Measurements from ENCODE around the gene RPTOR.

Gene RPTOR

DNA sequence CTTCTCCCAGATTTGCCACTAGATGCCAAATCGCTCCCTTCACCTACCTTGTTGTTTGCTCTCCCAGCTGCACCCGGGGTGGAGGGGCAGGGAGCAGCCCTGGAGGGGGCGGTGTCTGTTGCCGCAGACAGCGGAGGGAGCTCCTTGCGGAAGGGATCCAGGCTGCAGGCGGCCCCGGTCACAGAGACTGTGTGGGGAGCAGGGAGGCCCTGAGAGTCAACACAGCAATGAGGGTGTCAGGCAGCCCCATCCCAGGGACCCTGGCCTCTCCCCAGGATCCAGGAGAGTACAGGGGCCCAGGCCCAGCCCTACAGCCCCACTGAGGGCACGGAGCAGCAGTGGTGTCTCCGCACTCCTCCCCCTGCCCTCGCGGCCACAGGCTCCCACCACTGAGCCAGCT lies 396.5 kb downstream of the RPTOR start:
- no peak for DNase-seq

DNA sequence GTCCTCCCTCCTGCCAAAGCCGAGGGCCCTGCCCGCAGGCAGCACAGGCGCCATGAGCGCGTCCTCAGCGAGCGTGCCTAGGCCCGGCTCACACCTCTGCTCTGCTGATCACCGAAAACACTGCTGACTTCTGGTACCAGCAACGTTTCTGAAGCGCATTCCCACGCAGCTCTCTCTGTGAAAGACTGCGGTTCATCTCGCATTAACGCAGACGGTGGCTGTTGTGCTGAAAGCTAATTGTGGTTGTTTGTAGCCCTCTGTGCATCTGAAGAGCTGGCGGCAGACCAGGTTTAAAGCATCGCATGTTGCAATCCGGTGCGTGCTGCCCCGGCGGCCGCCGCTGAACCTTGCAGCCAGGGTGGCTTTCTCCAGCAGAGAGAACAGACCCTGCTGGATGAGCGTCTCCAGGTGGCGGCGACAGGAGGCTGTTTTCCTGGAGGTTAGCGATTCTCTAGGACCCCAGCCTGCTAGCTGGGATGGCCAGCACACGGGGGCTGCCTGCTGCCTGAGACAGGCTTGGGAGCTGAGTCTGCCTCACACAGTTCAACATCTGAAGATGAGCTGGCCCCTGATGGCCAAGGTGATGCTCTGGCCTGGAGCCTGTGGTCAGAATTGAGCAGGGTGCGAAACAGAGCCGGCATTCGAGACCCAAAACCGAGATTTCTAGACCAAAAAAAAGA lies 397.2 kb downstream of the RPTOR start:
- DNase-seq = no peak

DNA sequence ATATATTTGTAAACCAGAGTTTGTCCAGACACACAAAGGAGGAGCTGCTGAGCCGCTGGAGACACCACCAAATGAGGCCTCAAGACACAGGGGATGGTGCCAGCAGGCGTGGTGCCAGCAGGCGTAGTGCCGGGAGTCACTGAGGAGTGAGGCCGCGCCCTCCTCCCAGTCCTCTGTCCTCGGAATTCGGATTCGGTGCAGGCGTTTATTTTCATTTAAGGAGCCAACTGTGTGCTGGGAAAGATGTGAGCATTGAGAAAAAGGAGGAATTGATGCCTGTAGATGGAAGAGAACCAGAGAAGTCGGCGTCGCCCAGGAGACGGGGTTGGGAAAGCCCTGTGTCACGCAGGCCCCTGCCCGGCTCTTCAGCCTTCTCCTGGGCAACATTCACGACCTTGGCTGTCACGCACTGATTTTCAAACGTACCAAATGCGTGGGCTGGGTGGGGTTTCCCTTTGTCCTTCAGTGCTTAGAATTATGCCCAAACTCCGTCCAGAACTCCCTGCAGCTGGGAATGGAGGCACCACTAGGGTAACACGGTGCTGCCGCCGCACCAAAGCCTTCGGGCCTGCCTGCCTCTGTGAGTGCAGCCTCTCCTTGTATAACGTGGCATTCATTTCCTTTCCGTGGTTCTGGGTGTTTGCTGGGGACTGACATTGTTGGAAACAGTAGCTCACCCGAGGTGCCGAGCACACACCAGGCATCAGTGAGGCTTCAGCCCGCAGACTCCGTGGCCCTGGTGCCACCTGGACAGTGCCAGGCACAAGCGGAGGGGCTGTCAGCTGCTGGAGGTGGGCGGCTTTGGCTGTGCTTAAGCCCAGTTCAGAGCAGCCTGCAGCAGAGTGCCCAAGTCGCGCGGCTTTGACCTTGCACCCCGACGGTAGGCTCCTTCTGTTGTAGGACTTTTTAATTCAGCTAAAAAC lies 398.0 kb downstream of the RPTOR start:
- peak; percentile 44 for DNase-seq

DNA sequence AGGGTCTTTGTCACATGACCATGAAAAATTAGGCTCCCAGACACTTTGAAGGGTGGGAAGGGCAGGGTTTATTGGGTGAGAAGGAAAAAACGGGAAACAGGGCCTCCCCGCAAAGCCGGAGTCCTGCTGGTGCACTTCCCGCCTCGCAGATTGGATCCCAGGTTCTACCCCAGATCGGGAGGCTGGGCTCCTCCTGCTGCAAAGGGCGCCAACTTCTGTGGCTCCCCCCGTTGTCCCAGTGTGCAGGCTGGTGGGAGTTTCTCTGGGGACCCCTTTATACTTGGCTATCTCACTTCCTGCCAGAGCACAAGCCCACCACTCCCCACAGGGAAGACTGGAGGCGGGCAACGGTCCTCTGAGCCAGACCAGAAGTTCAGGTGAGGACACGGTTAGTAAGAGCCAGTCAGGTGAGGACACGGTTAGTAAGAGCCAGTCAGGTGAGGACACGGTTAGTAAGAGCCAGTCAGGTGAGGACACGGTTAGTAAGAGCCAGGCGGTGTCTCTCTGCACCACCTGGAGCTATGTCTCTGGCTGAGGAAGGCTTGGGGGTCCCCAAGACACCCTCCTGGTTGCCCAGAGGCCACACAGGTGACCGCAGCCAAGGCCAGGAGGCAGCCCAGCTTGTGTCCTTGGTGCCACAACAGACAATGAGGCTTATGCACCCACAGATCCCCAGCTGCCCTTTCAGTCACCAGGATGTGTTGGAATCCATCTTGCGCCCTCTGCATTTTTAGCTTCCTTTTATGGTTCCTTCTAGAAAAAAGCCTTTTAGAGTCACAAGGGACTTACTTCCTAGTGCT lies 398.9 kb downstream of the RPTOR start:
- no peak for DNase-seq

DNA sequence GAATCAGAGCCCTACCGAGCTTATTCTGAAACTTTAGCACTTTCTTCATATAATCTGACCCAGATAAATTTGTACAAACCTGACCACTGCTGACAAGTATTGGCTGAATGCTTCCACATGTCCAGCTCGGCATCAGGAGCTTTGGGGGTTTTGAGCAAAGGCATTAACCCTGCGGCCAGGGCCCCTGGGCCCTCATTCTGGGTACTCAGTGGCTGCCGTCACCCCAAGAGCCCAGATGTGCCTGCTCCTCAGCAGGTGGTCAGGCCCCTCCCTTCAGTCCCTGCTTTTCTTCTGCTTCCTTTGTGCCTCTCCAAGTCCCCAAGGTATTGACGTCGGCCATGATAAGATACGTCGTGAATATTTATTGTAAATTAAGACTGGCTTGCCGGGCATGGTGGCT lies 399.7 kb downstream of the RPTOR start:
- no peak for DNase-seq

DNA sequence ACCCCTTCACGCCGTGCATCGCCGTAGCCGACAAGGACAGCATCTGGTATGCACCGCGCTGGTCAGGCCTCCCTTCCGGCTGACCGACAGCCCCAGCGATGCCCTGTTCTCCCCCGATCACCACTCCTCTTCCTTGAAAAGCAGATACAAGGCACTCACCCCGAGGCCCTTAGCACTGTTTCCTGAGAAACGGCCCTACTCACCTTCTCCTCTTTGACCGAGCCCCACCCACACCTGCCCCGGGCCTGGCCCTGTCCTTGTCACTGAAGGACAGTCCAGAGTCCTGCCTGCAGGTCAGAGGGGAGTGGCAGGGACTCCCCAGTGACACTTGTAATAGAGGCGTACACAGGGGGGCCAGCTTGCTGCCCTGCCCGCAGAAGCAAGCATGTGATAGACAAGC lies 401.1 kb downstream of the RPTOR start:
- no peak for DNase-seq

DNA sequence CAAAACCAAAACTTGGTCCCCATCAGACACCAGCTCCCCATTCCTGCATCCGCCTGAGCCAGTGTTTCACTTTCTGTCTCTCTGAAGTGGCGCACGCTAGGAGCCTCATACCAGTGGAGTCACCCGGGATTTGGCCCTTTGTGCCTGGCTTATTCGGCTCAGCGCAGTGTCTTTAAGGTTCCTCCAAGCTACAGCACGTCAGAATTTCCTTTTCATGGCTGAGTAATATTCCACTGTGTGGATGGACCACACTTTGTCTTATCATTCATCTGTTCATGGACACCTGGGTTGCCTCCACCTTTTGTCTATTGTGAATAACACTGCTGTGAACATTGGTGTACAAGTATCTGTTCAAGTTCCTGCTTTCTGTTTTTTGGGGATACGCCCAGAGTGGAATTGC lies 401.8 kb downstream of the RPTOR start:
- no peak for DNase-seq

DNA sequence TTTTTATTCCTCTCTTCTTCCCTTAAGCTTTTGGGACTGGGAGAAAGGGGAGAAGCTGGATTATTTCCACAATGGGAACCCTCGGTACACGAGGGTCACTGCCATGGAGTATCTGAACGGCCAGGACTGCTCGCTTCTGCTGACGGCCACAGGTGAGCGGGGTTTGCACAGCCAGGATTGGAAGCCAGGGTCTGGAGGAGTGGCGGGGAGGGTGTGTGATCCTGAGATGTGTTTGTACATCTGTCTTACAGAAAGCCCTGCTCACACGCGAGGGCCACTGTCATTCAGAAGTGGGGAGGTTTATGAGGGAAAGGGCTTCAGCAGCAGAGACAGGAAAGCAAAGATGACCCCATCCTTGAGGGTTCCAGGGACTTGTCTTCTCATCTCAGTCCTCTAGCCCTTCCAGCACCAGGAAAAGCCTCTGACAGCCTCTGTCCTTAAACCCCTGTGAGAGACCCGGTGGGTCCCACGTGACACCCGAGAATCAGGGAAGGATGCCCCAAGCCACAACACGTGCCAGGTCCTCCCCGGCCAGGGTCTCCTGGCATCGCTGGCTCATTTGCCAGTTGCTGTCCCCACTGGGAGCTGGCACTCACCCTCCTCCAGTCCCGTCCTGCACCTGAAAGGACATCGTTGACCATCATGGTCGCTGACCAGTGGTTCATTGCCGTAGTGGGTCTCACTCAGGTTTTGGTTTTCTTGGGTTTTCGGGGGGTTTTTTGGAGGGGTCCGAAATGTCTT lies 402.7 kb downstream of the RPTOR start:
- no peak for DNase-seq

DNA sequence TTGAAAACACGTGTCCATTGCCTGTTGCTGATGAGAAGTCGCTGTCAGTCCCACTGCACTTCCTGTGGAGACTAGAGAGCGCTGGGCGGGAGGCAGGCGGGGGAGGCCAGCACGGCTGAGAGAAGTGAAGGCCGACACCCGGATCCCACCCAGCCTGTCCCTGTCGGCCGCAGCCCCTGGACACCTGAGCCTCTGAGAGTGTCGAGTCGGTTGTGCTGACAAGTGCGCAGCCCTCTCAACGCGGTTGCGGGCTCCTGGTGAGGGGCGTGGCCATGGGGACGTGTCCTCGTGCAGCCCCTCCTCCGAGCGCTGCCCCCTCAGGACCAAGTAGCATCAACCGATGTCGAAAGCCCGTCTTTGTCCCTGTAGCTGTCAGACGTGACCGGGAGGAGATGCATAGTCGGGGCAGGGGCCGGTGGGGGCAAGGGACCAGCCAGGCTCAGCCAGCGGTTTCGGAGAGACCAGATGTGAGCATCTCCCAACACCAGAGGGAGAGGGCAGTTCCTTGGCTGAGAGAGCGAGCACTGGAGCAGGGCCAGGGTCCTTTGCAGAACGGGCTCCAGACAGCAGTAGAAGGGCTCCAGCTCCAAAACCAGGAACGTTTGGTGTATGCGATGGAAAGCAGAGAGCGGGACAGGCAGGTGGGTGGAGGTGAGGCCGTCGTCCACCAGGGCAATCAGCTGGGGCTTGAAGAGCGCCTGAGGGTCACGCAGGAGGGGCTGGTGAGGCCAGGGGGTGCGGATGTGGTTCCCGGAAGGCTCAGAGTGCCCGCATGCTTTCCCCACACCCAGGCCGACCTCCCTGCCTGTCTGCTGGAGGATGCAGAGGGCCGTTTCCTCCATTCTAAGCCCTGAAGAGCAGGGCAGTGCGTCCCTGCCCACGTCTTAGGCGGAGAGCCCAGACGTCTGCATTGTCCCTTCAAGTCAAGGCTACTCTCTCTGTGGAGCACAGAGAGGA lies 403.7 kb downstream of the RPTOR start:
- no peak for DNase-seq

DNA sequence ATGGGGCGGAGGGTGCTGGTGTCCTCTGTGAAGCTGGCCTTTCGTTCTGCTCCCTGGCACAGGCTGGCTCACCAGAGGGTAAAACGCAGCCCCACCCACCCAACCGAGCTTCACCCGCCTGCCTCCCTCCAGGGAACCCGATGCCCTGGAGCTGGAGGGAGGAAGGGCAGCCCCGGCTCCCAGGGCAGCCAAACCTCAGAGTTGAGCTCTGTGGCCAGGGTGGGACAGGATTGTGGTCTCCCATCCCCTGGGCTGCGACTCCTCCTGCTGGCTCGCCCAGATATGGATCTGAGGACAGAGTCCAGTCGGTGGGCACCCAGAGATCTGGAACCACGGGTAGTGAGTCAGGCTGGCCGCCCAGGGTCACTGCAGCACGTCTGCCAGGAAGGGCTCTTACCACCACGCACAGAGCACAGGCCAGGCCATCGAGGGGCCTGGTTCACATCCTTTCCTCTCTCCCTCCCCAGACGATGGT lies 404.4 kb downstream of the RPTOR start:
- DNase-seq = no peak

DNA sequence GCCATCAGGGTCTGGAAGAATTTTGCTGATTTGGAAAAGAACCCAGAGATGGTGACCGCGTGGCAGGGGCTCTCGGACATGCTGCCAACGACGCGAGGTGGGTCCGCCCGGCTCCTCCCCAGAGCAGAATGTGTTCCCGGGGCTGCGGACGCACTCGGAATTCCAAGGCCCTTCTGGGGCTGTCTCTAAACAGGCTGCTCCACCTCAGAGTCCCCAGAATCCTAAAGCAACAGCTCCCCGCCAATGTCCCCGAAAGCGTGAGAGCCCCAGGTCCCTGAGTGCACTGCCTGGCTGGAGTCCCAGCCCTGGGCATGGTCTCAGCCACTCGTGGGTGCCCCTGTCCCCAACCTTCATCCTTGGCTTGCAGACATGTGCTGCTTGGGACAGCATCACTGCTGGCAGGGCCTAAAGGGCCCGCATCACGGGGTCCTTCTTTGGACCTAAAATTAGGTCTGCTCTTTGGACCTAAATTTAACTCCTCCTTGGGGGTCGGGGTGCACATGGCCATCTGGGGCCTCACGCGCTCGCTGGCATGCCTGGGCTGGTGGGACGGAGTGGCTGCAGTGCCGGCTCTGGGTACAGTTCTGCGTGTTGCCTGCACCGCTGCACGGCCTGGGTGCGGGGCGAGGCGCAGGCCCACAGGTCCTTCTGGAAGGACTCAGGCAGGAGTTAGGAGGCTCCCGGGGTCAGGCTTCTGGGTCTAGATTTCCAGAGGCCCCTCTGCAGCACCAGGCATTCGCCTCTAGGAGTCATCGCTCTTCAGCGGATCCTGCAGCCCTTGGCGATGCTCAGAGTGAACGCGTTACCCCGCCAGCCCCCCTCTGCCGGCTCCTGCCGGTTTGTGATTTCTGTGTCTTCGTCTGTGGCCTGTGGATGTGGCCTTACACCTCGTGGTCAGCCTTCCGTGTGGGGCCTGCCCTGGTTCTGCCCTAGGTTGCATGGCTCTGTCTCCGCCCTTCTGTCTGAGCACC lies 405.1 kb downstream of the RPTOR start:
- no peak for DNase-seq

DNA sequence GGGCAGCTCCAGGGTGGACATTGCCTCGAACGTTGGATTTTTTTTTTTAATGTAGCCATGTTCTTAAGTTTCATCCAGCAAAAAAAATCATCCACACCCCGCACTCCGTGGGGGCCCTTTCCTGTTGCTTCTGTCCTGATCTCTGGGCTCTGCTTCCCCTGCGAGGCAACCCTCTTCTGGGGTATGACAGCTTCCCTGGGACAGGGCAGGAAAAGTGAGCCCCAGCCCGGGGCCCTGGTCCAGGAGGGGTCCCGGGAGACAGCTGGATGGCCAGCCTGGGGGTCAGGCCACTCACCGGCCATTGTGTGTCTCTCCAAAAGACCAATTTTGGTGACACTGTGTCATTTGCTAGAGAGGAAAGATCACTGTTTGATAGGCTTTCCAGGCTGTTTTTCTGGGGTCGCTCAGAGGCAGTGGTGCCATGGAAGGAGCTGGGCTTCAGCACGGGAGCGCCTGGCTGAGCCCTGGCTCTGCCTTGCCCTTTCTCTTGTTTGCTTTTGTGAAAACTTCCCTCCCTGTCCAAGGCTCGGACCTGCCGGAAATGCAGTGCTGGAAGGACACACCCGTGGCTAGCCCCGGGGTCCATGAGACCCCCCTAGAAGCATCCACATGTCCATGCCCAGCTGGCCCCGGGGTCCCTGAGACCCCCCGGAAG lies 406.0 kb downstream of the RPTOR start:
- DNase-seq = no peak

DNA sequence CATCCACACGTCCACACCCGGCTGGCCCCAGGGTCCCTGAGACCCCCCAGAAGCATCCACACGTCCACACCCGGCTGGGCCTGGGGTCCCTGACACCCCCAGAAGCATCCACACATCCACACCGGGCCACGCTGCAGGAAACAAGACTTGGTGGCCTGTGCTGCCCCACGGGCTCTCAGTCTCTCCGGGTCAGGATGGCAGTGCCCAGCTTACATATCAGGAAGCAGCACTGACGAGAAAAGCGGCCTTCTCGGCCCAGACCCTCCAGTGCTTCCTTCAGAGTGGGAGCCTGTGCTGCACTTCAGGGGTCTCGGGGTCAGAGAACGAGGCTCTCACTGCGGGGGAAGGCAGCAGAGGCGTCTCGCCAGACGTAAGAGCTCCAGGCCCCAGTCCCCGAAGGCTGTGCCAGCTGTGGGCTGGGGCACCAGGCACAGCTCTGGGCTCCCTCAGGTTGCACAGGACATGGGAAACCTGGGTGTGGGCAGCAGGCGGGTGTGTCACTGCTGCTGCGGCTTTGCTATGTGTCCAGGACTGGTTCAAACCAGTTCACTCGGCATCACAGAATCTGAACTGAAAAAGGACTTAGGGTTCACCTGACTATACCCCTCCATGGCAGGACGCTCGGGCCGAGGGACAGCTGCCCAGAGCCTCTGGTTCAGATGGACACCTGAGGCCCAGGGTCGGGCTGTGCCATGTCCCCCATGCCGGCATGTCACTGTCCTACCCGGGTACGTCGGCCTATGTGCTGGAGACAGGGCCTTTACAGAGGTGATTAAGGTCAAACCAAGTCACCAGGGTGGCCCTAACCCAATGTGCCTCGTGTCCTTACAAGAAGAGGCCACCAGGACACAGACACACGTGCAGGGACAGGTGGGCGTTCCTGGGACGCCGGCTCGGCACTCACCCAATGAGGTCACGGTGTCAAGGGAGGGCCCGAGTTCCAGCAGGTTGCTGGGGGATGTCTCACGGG lies 406.8 kb downstream of the RPTOR start:
- no peak for DNase-seq

DNA sequence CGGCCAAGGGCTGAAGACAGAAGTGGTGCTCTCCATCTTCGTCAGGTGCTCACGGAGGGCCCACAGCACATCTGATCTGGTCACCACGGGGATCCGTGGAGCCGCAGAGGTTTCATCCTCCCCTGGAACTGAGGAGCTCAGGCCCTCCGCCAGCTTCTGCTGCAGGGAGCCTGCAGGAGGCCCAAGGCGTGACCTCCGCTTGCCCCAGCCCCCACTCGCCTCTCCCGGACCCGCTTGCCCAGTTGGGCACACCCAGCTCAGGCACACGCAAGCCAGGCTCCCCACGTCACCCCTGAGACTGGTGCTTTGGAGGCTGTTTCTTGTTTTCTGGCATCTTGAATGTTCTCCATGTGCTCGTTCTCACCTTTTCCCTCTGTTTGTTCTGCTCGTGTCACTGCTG lies 407.7 kb downstream of the RPTOR start:
- DNase-seq = no peak

DNA sequence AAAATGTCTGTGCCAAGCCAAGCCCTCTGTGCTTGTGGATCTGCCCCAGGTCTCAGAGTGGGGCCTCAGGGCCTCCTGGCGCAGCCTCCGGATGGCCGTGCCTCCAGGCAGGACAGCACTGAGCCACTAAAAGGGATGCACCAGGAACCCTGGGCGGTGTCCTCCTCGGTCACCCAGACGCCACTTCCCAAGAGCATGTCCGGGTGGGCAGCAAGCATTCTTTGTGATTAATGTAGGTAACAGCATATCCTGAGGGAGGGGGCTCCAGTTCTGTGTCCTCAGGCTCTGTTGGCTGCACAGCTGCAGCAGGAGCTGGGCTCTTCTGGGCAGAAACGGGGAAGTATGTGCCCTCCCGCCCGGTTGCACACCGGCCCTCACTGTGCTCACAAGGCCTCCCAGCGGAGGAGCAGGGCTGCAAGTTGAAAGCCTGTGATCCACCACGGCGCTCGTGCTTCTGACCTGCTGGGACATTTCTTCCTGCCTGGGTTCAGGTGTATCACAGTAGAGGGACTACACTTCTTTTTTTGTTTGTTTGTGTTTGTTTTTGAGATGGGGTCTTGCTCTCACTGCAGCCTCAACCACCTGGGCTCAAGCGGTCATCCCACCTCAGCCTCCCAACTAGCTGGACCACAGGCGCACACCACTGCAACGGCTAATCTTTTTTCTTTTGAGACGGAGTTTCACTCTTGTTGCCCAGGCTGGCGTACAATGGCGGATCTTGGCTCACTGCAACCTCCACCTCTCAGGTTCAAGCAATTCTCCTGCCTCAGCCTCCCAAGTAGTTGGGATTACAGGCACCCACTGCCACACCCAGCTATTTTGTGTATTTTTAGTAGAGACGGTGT lies 409.1 kb downstream of the RPTOR start:
- DNase-seq = no peak

DNA sequence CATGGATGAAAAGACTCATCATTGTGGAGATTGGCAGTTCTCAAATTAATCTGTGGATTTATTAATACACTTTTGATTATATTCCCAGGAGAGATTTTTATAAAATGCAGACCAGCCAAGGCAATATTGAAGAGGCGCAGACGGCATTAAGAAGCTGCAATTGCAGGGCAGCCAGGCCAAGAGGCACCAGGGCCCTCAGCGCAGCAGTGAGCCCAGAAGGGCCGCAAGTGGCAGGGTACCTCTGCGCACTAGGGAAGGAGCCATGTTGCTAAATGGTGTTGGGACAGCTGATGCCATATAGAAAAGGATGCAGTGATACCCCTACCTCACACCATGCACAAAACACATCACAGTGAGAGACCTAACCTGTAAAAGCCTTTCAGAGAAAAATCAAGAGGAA lies 410.4 kb downstream of the RPTOR start:
- no peak for DNase-seq

DNA sequence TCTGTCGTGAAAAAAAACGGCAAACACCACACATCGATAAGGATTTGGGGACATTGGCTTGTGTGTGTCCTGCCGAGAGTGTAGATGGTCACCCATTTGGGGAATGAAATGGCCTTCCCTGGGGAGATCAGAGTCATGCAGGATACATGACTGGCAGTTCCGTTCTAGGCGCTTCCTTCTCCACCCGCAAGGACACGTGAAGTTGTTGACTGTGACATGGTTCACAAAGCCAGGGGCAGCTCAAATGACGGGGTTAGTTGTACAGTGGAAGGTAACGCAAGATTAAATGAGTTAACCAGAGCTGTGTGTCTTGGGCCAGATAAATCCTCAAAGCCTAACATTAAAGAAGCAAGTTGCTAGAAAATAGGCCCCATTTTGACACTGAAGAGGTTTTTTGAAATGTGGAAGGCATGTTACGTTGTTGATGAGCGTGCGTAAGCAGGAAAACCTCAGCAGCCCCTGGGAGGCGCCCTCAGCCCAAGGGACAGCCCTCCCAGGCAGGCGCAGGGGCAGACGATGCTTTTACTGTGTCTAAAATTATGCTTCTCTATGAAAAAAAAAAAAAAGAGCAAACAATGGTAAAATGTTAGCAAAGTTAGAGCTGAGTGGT lies 411.1 kb downstream of the RPTOR start:
- no peak for DNase-seq
